Stimulated activated CD8-positive, alpha-beta memory T cell treated with anti-CD3 and anti-CD28 coated beads, Interleukin-7, amount 100 ng/mL, for 1 hour (primary cell): ENCODE results near the gene PRR20G.

Experiments used
- DNase-seq, 2 donors: peaks; one replicate each; pipeline ENCODE4 v3.0.0-alpha.2; 2020; ENCODE audit warnings: low read depth in 2 of 2

The PRR20G gene

GRCh38 chr3:127263586-127264231 is 24.1 kb downstream of the PRR20G start:
- DNase-seq, result no peak

- no peak for DNase-seq
These were observed 24.8 kb downstream of the PRR20G start for GRCh38 chr3:127263037-127263436.

GRCh38 chr3:127262533-127262932 is 25.3 kb downstream of the PRR20G start:
- no peak for DNase-seq

GRCh38 chr3:127261925-127262324 is 25.9 kb downstream of the PRR20G start:
- DNase-seq, result no peak

GRCh38 chr3:127260826-127261555 is 26.9 kb downstream of the PRR20G start:
- DNase-seq, result no peak

- no peak for DNase-seq
These were observed 27.4 kb downstream of the PRR20G start for GRCh38 chr3:127260416-127260815.

- no peak for DNase-seq
These were observed 28.0 kb downstream of the PRR20G start for GRCh38 chr3:127259882-127260281.

GRCh38 chr3:127258733-127259132 is 29.1 kb downstream of the PRR20G start:
- no peak for DNase-seq

GRCh38 chr3:127257351-127257750 is 30.5 kb downstream of the PRR20G start:
- DNase-seq, result no peak

GRCh38 chr3:127256733-127257271 is 31.0 kb downstream of the PRR20G start:
- no peak for DNase-seq

GRCh38 chr3:127256138-127256537 is 31.7 kb downstream of the PRR20G start:
- no peak for DNase-seq

- no peak for DNase-seq
These were observed 32.3 kb downstream of the PRR20G start for GRCh38 chr3:127255516-127255915.

GRCh38 chr3:127254730-127255129 is 33.1 kb downstream of the PRR20G start:
- no peak for DNase-seq

- no peak for DNase-seq
These were observed 33.7 kb downstream of the PRR20G start for GRCh38 chr3:127254033-127254644.

GRCh38 chr3:127253491-127253890 is 34.4 kb downstream of the PRR20G start:
- no peak for DNase-seq

- DNase-seq, result no peak
These were observed 35.4 kb downstream of the PRR20G start for GRCh38 chr3:127252446-127252845.

GRCh38 chr3:127250032-127250431 is 37.8 kb downstream of the PRR20G start:
- DNase-seq, result no peak

GRCh38 chr3:127247292-127247691 is 40.6 kb downstream of the PRR20G start:
- DNase-seq, result no peak

GRCh38 chr3:127238602-127239001 is 49.2 kb downstream of the PRR20G start:
- DNase-seq, result no peak

GRCh38 chr3:127237835-127238234 is 50.0 kb downstream of the PRR20G start:
- DNase-seq, result no peak

GRCh38 chr3:127235706-127236105 is 52.1 kb downstream of the PRR20G start:
- DNase-seq, result no peak

- DNase-seq, result no peak
These were observed 53.1 kb downstream of the PRR20G start for GRCh38 chr3:127234778-127235177.
